B cell (primary cell): Measurements from ENCODE around the gene PSMD1.

Source experiments
- EZH2 ChIP-seq: IDR thresholded peaks from 2 replicates; pipeline ENCODE4 v1.6.1; 2012; ENCODE audit warnings: borderline replicate concordance, low read depth, mild to moderate bottlenecking, moderate library complexity, low read length; ENCODE audit not compliant: insufficient read depth, poor library complexity, severe bottlenecking
- TF ChIP-seq, protein P1 (sequence below): fragments of 200-600 bp; IDR thresholded peaks from one replicate; pipeline ENCODE4 v1.8.0; 2022; ENCODE audit warnings: antibody characterized with exemption, mild to moderate bottlenecking

DNA sequence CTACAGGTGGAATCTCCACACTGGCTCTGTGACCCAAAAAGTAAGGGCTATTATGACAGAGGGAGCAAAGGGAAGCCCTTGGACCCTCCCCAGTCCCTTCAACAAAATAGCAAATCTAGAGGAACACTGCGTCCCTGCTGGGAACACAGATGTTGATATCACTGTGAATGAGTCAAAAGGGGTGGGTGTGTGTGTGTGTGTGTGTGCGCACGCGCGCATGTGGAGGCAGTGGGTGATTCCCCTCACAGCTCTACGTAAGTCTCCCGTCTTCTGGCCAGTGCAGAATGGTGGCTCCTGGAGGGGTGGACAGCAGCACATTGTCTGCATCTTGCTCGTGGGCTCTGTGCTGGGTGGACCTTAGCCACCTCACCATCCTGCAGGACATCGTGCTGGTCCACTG is 27.1 kb upstream of the PSMD1 start:
- TF ChIP-seq, protein P1, sequence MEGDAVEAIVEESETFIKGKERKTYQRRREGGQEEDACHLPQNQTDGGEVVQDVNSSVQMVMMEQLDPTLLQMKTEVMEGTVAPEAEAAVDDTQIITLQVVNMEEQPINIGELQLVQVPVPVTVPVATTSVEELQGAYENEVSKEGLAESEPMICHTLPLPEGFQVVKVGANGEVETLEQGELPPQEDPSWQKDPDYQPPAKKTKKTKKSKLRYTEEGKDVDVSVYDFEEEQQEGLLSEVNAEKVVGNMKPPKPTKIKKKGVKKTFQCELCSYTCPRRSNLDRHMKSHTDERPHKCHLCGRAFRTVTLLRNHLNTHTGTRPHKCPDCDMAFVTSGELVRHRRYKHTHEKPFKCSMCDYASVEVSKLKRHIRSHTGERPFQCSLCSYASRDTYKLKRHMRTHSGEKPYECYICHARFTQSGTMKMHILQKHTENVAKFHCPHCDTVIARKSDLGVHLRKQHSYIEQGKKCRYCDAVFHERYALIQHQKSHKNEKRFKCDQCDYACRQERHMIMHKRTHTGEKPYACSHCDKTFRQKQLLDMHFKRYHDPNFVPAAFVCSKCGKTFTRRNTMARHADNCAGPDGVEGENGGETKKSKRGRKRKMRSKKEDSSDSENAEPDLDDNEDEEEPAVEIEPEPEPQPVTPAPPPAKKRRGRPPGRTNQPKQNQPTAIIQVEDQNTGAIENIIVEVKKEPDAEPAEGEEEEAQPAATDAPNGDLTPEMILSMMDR = no peak
- no peak for TF ChIP-seq EZH2
